GM12873 (cell line): ENCODE results near the gene PSMG3.

Experiments
- TF ChIP-seq, protein P1 (sequence below): IDR thresholded peaks from 2 replicates; pipeline ENCODE4 v1.5.1; 2012; ENCODE audit warnings: low read depth, mild to moderate bottlenecking, moderate library complexity, low read length, control low read depth; ENCODE audit not compliant: insufficient read depth; ENCODE audit errors: missing control alignments

Gene PSMG3

DNA sequence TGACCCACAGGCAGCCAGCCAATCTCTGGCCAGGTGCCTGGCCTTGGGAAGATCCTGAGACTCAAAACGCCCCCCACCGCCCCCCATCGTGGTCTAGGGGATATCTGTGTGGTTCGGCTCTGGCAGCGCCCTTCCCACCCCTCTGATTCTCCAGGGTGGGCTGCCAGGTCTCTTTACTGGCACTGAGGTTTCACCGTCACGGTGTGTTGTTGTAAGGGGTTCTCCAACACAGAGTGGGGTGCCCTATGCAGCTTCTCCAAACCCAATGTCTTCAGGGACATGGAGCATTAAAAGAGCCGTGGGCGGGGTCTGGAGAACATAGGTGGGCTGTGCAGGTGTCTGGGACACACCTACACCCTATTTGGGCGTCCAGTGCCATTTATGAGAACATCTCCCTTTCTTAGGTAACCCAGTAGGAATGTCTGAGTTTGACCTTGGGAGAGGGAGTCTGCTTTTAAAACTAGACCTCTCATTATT is 37.8 kb downstream of the PSMG3 start:
- TF ChIP-seq, protein P1, sequence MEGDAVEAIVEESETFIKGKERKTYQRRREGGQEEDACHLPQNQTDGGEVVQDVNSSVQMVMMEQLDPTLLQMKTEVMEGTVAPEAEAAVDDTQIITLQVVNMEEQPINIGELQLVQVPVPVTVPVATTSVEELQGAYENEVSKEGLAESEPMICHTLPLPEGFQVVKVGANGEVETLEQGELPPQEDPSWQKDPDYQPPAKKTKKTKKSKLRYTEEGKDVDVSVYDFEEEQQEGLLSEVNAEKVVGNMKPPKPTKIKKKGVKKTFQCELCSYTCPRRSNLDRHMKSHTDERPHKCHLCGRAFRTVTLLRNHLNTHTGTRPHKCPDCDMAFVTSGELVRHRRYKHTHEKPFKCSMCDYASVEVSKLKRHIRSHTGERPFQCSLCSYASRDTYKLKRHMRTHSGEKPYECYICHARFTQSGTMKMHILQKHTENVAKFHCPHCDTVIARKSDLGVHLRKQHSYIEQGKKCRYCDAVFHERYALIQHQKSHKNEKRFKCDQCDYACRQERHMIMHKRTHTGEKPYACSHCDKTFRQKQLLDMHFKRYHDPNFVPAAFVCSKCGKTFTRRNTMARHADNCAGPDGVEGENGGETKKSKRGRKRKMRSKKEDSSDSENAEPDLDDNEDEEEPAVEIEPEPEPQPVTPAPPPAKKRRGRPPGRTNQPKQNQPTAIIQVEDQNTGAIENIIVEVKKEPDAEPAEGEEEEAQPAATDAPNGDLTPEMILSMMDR, result no peak

DNA sequence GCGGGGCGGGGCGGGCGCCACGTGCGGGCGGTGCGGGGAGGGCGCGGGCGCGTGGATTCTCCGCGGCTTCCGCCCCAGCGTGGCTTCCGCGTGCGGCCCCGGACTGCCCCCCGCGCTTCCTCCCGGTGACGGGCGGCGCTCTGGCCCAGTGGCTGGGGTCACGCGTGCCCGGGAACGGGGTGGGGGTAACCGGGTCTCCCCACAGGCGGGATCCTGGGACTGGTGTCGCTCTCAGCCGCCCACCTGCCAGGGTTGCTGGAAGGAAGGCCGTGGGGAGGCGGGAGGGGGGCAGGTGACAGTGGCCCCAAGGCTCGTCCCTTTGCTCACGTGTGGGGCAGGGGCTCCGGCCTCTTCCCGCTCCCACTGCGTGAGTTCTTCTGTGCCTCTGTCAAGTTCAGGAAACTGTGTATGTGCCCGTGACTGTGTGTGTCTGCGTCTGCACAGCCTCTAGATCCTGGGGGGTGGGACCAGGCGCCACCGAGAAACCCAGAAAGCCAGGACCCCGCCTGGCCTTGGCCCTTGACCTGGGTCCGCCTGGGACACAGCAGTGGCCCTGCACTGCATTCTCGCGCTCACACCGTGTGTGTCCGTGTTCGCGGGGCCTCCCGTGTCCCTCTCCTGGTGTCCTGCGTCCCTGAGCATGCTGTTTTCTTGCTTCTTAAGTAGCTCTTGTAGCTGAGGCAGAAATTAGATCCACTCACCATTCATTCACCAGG is 38.4 kb downstream of the PSMG3 start:
- TF ChIP-seq, protein P1, result no peak

DNA sequence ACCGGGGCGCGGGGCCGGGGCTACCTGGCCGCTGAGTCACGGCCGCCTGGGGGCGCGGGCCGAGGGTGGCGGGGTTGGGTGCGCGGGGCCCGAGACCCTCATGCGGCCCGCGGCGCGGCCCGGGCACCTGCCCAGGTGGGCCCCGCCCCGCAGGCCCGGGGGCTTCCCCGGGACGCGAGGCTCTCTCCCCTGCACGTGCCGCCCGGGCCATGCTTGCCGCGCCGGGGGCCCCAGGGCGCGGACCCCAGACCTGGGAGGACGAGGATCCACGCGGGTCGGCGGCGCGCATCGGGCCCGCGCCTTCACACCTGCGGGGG is 38.9 kb downstream of the PSMG3 start:
- TF ChIP-seq, protein P1, result no peak

DNA sequence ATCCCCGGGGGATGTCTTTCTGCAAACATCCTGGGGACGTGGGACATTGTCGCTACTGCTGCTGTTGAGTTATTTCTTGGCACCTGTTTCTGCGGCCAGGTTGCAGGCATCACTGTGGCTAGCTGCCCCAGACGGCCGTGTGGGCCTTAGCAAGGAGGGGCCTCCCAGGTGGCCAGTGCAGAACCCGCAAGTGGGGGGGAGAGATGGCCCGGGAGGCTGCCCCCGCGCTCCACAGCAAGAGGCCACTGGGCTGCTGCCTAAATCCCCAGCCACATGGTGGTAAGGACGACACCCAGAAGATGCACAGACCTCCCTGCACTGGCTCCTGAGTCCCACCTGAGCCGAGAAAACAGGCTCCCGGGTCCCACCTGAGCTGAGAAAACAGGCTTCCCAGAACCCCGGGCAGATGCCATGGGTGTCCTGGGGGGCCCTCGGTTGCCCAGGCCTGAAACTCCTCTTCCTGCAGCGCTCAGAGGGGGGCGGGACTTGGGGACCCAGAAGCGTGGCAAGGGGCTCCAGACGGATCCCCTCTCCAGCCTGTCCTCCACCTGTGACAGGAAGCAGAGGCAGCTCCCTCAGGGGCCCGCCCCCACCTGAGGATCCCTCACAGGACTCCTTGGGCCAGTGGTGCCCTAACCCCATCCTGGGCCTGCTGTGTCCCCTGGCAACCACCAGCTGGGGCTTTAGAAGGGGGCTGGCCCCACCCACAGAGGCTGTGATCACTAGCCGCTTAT is 40.3 kb downstream of the PSMG3 start:
- TF ChIP-seq, protein P1, result no peak

DNA sequence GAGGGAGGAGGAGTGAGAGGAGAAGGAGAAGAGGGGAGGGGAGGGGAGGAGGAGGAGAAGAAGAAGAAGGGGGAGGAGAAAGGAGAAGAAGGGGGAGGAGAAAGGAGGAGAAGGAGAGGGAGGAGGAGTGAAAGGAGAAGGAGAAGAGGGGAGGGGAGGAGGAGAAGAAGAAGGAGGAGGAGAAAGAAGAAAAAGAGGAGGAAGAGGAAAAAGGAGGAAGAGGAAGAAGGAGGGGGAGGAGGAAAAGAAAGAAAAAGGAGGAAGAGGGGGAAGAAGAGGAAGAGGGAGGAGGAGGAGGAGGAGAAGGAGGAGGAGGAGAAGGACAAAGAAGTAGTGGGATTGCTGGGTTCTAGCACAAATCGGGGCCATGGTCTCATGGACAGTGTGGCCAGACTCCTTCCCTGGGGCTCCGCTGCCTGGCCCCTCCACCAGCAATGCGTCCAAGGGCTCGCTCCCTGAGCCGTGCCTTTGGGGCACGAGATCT is 43.5 kb downstream of the PSMG3 start:
- TF ChIP-seq, protein P1, result no peak

DNA sequence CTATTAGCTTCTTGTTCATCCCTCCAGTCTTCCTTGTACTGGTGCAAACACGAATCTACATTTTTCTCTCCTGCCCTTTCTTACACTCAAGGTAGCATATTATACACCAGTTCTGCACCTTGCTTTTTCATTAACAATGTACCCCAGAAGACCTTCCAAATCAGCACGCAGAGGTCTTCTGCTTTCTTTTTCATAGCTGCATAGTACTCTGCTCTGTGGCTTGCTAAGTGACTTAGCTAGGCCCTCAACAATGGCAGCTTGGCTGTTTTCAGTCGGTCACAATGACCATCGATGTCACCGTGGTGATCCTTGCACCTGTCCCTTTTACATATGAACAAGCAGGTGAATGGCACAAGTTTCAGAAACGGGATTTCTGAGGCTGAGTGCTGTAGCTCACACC is 44.4 kb downstream of the PSMG3 start:
- TF ChIP-seq, protein P1, result no peak

DNA sequence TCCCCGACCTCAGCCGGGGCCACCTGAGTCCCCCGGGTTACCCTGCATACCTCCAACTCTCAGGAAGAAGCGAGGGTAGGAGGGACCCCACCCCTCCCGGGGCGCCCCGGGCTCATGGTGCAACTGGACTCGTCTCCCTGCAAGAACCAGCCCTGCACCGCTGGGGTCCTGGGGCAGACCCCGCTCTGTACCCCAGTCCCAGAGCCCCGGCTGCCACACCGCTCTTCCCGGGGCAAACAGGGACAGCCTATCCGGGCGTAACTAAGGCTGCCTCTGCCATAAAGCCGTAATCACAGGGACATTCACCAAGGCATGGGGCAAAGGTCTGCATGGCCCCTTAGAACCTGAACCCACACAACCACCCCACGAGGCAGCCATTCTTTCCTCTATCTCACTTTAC is 46.0 kb downstream of the PSMG3 start:
- TF ChIP-seq, protein P1, result no peak
